Thoracic aorta (tissue), 2 donors: Measurements from ENCODE around the gene ACTL8. TPM values are rescaled to one million over a fixed set of nuclear protein-coding genes. Genes with fewer than 3 reads are reported as not detected.

Experiments
- ATAC-seq: fragments of 150-250 bp; one replicate; pipeline ENCODE4 v1.8.0; 2017; ENCODE audit warnings: low read depth; ENCODE audit not compliant: insufficient number of reproducible peaks, low FRiP score
- DNase-seq: peaks from one replicate; pipeline ENCODE4 v3.0.0-alpha.2; 2020; ENCODE audit warnings: low spot score
- H3K27ac ChIP-seq, 2 donors: fragments of 200-600 bp; sonication (generic); 1 replicate in 1 of 2; 2 replicates in 1 of 2; pipeline ENCODE4 v1.5.1; 2016; ENCODE audit warnings: mild to moderate bottlenecking in 2 of 2, moderate library complexity in 2 of 2
- H3K27me3 ChIP-seq: fragments of 200-600 bp; sonication (generic); replicated peaks from 2 replicates; pipeline ENCODE4 v1.6.0; 2016; ENCODE audit warnings: mild to moderate bottlenecking; ENCODE audit not compliant: insufficient read depth
- H3K36me3 ChIP-seq: fragments of 200-600 bp; sonication (generic); one replicate; pipeline ENCODE4 v1.5.1; 2016
- H3K4me1 ChIP-seq, 2 donors: fragments of 200-600 bp; sonication (generic); 1 replicate in 1 of 2; 2 replicates in 1 of 2; pipeline versions ENCODE4 v1.5.1 to v1.6.0; 2016; ENCODE audit warnings: low read depth in 2 of 2, mild to moderate bottlenecking in 1 of 2; ENCODE audit not compliant: control insufficient read depth in 1 of 2
- H3K4me3 ChIP-seq: fragments of 200-600 bp; sonication (generic); 2 replicates; pipeline ENCODE4 v1.5.1; 2016; ENCODE audit warnings: mild to moderate bottlenecking
- H3K9me3 ChIP-seq: fragments of 200-600 bp; sonication (generic); 2 replicates; pipeline ENCODE4 v1.5.1; 2016
- CTCF ChIP-seq: fragments of 200-600 bp; sonication (generic); IDR thresholded peaks from one replicate; pipeline ENCODE4 v1.5.1; 2019; ENCODE audit warnings: antibody characterized with exemption
- total RNA-seq, 2 donors: library from RNA; depleted of rRNA; stranded (reverse); fragments of >200 nt; gene quantifications; one replicate each; pipeline versions ENCODE4 v1.1.0 to v1.2.3, GENCODE V29; 2016

ACTL8 gene
- total RNA-seq, 2 donors from 2014 or later, result not detected

- H3K27me3 ChIP-seq, result no peaks in the 10 kb centered on the region
- ATAC-seq (no peak), DNase-seq (no peak)
- no peak overlapping the region for H3K27ac ChIP-seq
- no peaks in the 10 kb centered on the region for H3K9me3 ChIP-seq
- no peak overlapping the region for H3K4me3 ChIP-seq
- no peaks in the 10 kb centered on the region for H3K36me3 ChIP-seq
- TF ChIP-seq CTCF, result no peak
- no peaks in the 10 kb centered on the region for H3K4me1 ChIP-seq
Observed at GRCh38 chr1:17802945-17803344, 47.8 kb downstream of the ACTL8 start.

- no peak for ATAC-seq
- TF ChIP-seq CTCF, result no peak
- no peaks in the 10 kb centered on the region for H3K9me3 ChIP-seq
- no peaks in the 10 kb centered on the region for H3K27me3 ChIP-seq
- H3K27ac ChIP-seq, result no peak overlapping the region
- H3K36me3 ChIP-seq, result no peaks in the 10 kb centered on the region
- H3K4me3 ChIP-seq, result no peak overlapping the region
- no peak for DNase-seq
- no peaks in the 10 kb centered on the region for H3K4me1 ChIP-seq
Observed at GRCh38 chr1:17805869-17806684, 50.9 kb downstream of the ACTL8 start.

GRCh38 chr1:17808816-17809215 lies 53.7 kb downstream of the ACTL8 start:
- Histone ChIP-seq H3K27me3 (no peaks in the 10 kb centered on the region), H3K36me3 (no peaks in the 10 kb centered on the region), H3K4me3 (no peak overlapping the region), H3K9me3 (no peaks in the 10 kb centered on the region), H3K4me1 (no peaks in the 10 kb centered on the region), H3K27ac (no peak overlapping the region)
- ATAC-seq (no peak), DNase-seq (no peak)
- TF ChIP-seq CTCF, result no peak

GRCh38 chr1:17810668-17811067 lies 55.5 kb downstream of the ACTL8 start:
- no peaks in the 10 kb centered on the region for H3K27me3 ChIP-seq
- no peak overlapping the region for H3K27ac ChIP-seq
- H3K36me3 ChIP-seq, result no peaks in the 10 kb centered on the region
- H3K9me3 ChIP-seq, result no peaks in the 10 kb centered on the region
- no peak for ATAC-seq
- no peak for DNase-seq
- H3K4me3 ChIP-seq, result no peak overlapping the region
- no peaks in the 10 kb centered on the region for H3K4me1 ChIP-seq
- TF ChIP-seq CTCF, result no peak

- ATAC-seq (no peak), DNase-seq (no peak)
- Histone ChIP-seq H3K9me3 (no peaks in the 10 kb centered on the region), H3K4me3 (no peak overlapping the region), H3K27ac (no peak overlapping the region), H3K4me1 (no peaks in the 10 kb centered on the region), H3K27me3 (no peaks in the 10 kb centered on the region), H3K36me3 (no peaks in the 10 kb centered on the region)
- TF ChIP-seq CTCF, result no peak
Observed at GRCh38 chr1:17816511-17816910, 61.4 kb downstream of the ACTL8 start.
